Liver (tissue), 3 donors: ENCODE data around the gene FAM184A.

ENCODE experiments used
- GABPA ChIP-seq, 2 donors: IDR thresholded peaks in 1 of 2; conservative IDR thresholded peaks in 1 of 2; 2 replicates each; pipeline ENCODE4 v1.6.1; 2016; ENCODE audit warnings: antibody characterized with exemption in 2 of 2, mild to moderate bottlenecking in 1 of 2, moderate library complexity in 1 of 2
- RAD21 ChIP-seq, 2 donors: IDR thresholded peaks; 2 replicates each; pipeline ENCODE4 v1.6.1; 2016; ENCODE audit warnings: antibody characterized with exemption in 2 of 2, mild to moderate bottlenecking in 2 of 2
- SP1 ChIP-seq: IDR thresholded peaks from 2 replicates; pipeline ENCODE4 v1.6.1; 2018; ENCODE audit warnings: antibody characterized with exemption, mild to moderate bottlenecking
- TAF1 ChIP-seq: conservative IDR thresholded peaks from 2 replicates; pipeline ENCODE4 v1.6.1; 2016; ENCODE audit warnings: antibody characterized with exemption, mild to moderate bottlenecking
- TF ChIP-seq, protein P1 (sequence below): fragments of 150-350 bp; IDR thresholded peaks from 2 replicates; pipeline ENCODE4 v1.5.1; 2017; ENCODE audit warnings: improper control_type of control experiment, low read depth, low read length; ENCODE audit not compliant: missing input control
- TF ChIP-seq, protein P2 (sequence below): IDR thresholded peaks from 2 replicates; pipeline ENCODE4 v1.6.1; 2016; ENCODE audit warnings: antibody characterized with exemption
- TF ChIP-seq, protein P3 (sequence below): IDR thresholded peaks from 2 replicates; pipeline ENCODE4 v1.6.1; 2016; ENCODE audit warnings: antibody characterized with exemption, mild to moderate bottlenecking
- TF ChIP-seq, protein P4 (sequence below): IDR thresholded peaks from 2 replicates; pipeline ENCODE4 v1.6.1; 2016; ENCODE audit warnings: antibody characterized with exemption
- donor health status: healthy.
- donor health status: healthy.

DNA sequence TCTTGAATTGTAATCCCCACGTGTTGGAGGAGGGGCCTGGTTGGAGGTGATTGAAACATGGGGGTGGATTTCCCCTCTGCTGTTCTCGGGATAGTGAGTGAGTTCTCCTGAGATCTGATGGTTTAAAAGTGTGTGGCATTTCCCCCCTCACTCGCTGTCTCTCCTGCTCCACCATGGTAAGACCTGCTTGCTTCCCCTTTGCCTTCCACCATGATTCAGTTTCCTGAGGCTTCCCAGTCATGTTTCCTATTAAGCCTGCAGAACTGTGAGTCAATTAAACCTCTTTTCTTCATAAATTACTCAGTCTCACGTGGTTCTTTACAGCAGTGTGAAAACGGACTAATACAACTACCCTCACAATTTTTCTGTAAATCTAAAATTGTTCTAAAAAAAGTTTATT lies 26.8 kb upstream of the FAM184A start:
- TF ChIP-seq, protein P1, sequence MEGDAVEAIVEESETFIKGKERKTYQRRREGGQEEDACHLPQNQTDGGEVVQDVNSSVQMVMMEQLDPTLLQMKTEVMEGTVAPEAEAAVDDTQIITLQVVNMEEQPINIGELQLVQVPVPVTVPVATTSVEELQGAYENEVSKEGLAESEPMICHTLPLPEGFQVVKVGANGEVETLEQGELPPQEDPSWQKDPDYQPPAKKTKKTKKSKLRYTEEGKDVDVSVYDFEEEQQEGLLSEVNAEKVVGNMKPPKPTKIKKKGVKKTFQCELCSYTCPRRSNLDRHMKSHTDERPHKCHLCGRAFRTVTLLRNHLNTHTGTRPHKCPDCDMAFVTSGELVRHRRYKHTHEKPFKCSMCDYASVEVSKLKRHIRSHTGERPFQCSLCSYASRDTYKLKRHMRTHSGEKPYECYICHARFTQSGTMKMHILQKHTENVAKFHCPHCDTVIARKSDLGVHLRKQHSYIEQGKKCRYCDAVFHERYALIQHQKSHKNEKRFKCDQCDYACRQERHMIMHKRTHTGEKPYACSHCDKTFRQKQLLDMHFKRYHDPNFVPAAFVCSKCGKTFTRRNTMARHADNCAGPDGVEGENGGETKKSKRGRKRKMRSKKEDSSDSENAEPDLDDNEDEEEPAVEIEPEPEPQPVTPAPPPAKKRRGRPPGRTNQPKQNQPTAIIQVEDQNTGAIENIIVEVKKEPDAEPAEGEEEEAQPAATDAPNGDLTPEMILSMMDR = no peak
- TF ChIP-seq TAF1 = no peak
- TF ChIP-seq, protein P2, sequence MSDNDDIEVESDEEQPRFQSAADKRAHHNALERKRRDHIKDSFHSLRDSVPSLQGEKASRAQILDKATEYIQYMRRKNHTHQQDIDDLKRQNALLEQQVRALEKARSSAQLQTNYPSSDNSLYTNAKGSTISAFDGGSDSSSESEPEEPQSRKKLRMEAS = no peak
- TF ChIP-seq SP1 = no peak
- TF ChIP-seq GABPA (IDR thresholded peaks at IDR 0.05 in 1 of 2, conservative IDR thresholded peaks at IDR 0.05 in 1 of 2) = no peak
- TF ChIP-seq RAD21 (IDR thresholded peaks at IDR 0.05) = no peak
- TF ChIP-seq, protein P3, sequence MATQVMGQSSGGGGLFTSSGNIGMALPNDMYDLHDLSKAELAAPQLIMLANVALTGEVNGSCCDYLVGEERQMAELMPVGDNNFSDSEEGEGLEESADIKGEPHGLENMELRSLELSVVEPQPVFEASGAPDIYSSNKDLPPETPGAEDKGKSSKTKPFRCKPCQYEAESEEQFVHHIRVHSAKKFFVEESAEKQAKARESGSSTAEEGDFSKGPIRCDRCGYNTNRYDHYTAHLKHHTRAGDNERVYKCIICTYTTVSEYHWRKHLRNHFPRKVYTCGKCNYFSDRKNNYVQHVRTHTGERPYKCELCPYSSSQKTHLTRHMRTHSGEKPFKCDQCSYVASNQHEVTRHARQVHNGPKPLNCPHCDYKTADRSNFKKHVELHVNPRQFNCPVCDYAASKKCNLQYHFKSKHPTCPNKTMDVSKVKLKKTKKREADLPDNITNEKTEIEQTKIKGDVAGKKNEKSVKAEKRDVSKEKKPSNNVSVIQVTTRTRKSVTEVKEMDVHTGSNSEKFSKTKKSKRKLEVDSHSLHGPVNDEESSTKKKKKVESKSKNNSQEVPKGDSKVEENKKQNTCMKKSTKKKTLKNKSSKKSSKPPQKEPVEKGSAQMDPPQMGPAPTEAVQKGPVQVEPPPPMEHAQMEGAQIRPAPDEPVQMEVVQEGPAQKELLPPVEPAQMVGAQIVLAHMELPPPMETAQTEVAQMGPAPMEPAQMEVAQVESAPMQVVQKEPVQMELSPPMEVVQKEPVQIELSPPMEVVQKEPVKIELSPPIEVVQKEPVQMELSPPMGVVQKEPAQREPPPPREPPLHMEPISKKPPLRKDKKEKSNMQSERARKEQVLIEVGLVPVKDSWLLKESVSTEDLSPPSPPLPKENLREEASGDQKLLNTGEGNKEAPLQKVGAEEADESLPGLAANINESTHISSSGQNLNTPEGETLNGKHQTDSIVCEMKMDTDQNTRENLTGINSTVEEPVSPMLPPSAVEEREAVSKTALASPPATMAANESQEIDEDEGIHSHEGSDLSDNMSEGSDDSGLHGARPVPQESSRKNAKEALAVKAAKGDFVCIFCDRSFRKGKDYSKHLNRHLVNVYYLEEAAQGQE = no peak
- TF ChIP-seq, protein P4, sequence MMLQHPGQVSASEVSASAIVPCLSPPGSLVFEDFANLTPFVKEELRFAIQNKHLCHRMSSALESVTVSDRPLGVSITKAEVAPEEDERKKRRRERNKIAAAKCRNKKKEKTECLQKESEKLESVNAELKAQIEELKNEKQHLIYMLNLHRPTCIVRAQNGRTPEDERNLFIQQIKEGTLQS = no peak
